HEK293 (cell line): ENCODE data around the gene DMAC2.

Experiments used
- BCL11A ChIP-seq: fragments of 450-650 bp; formaldehyde crosslinking; IDR thresholded peaks from 2 replicates; pipeline ENCODE4 v1.5.1; 2016; ENCODE audit warnings: low read depth, missing biosample characterization, missing genetic modification characterization
- MZF1 ChIP-seq: fragments of 450-650 bp; formaldehyde crosslinking; IDR thresholded peaks from 2 replicates; pipeline ENCODE4 v1.5.1; 2017; ENCODE audit warnings: missing biosample characterization, missing genetic modification characterization, borderline replicate concordance
- PRDM10 ChIP-seq: fragments of 450-650 bp; formaldehyde crosslinking; IDR thresholded peaks from 2 replicates; pipeline ENCODE4 v1.5.1; 2016; ENCODE audit warnings: missing biosample characterization, missing genetic modification characterization
- SCRT2 ChIP-seq: fragments of 450-650 bp; formaldehyde crosslinking; IDR thresholded peaks from 2 replicates; pipeline ENCODE4 v1.5.1; 2016; ENCODE audit warnings: missing biosample characterization, missing genetic modification characterization
- ZBTB26 ChIP-seq: fragments of 450-650 bp; formaldehyde crosslinking; optimal IDR thresholded peaks from 2 replicates; pipeline ENCODE3; 2016; ENCODE audit warnings: missing biosample characterization, mild to moderate bottlenecking, missing genetic modification characterization
- ZNF114 ChIP-seq: fragments of 450-650 bp; formaldehyde crosslinking; IDR thresholded peaks from 2 replicates; pipeline ENCODE4 v1.5.0; 2017; ENCODE audit warnings: missing biosample characterization, missing genetic modification characterization
- ZNF221 ChIP-seq: fragments of 450-650 bp; formaldehyde crosslinking; IDR thresholded peaks from 2 replicates; pipeline ENCODE4 v1.5.1; 2017; ENCODE audit warnings: missing biosample characterization, missing genetic modification characterization, borderline replicate concordance
- ZNF24 ChIP-seq: fragments of 450-650 bp; formaldehyde crosslinking; IDR thresholded peaks from 2 replicates; pipeline ENCODE4 v1.5.1; 2016; ENCODE audit warnings: missing biosample characterization, missing genetic modification characterization
- ZNF324 ChIP-seq: fragments of 450-650 bp; formaldehyde crosslinking; IDR thresholded peaks from 2 replicates; pipeline ENCODE4 v1.5.1; 2016; ENCODE audit warnings: missing biosample characterization, missing genetic modification characterization
- ZNF335 ChIP-seq: fragments of 450-650 bp; formaldehyde crosslinking; conservative IDR thresholded peaks from 2 replicates; pipeline ENCODE4 v1.5.1; 2016; ENCODE audit warnings: missing biosample characterization, missing genetic modification characterization
- ZNF37A ChIP-seq: fragments of 450-650 bp; IDR thresholded peaks from 2 replicates; pipeline ENCODE4 v1.5.1; 2018; ENCODE audit warnings: missing biosample characterization, missing genetic modification characterization
- ZNF600 ChIP-seq: fragments of 450-650 bp; formaldehyde crosslinking; IDR thresholded peaks from 2 replicates; pipeline ENCODE4 v1.5.1; 2016; ENCODE audit warnings: missing biosample characterization, missing genetic modification characterization
- ZNF629 ChIP-seq: fragments of 450-650 bp; formaldehyde crosslinking; IDR thresholded peaks from 2 replicates; pipeline ENCODE4 v1.5.1; 2017; ENCODE audit warnings: missing biosample characterization, missing genetic modification characterization
- ZNF654 ChIP-seq: fragments of 450-650 bp; formaldehyde crosslinking; IDR thresholded peaks from 2 replicates; pipeline ENCODE4 v1.5.1; 2016; ENCODE audit warnings: low read depth, missing biosample characterization, missing genetic modification characterization
- ZNF747 ChIP-seq: fragments of 450-650 bp; formaldehyde crosslinking; IDR thresholded peaks from 2 replicates; pipeline ENCODE4 v1.5.1; 2016; ENCODE audit warnings: missing biosample characterization, missing genetic modification characterization
- ZSCAN16 ChIP-seq: fragments of 450-650 bp; formaldehyde crosslinking; IDR thresholded peaks from 2 replicates; pipeline ENCODE4 v1.5.1; 2016; ENCODE audit warnings: missing biosample characterization, missing genetic modification characterization
- TF ChIP-seq, protein P1 (sequence below): fragments of 450-650 bp; formaldehyde crosslinking; IDR thresholded peaks from 2 replicates; pipeline ENCODE4 v1.5.1; 2016; ENCODE audit warnings: missing biosample characterization, missing genetic modification characterization
- TF ChIP-seq, protein P2 (sequence below): fragments of 450-650 bp; formaldehyde crosslinking; IDR thresholded peaks from 2 replicates; pipeline ENCODE4 v1.5.1; 2016; ENCODE audit warnings: missing biosample characterization, missing genetic modification characterization
- TF ChIP-seq, protein P3 (sequence below): fragments of 450-650 bp; formaldehyde crosslinking; IDR thresholded peaks from 2 replicates; pipeline ENCODE4 v1.5.1; 2016; ENCODE audit warnings: missing biosample characterization, missing genetic modification characterization

Gene DMAC2

DNA sequence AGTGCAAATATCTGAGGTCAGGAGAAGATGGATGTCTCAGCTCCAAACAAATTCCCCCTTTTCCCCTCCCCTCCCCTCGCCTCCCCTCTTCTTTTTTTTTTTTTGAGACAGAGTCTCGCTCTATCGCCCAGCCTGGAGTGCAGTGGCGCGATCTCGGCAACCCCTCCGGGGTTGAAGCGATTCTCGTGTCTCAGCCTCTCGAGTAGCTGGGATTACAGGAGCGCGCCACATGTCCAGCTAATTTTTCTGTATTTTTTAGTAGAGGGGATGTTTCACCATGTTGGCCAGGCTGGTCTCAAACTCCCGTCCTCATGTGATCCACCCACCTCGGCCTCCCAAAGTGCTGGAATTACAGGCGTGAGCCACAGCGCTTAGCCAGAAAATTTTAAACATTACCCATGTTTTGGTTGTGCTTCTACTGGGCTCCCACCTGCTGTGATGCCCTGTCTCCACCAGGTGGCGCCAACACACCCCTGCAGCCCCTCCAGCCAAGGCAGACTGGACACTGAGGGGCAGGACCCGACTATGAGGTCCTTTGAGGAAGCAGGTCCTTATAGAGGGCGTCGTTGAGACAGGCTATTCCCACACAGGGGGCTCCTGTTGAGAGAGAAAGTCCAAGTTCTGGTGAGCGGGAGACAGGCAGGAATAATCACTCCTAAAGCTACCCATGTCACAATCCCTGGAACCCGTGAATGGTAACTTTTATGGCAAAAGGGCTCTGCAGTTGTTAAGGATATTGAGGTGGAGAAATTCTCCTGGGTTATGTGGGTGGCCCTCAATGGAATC is 9.6 kb upstream of the DMAC2 start (continued):
- TF ChIP-seq PRDM10 (tag by site-specific recombination) (peak; percentile 94), ZNF747 (tag by site-specific recombination) (no peak), ZNF629 (tag by site-specific recombination) (0 out of 2 replicates have a peak, but pooled peaks have one; percentile 26), ZNF221 (tag by site-specific recombination) (no peak), ZNF37A (tag by site-specific recombination) (no peak), MZF1 (tag by site-specific recombination) (peak; percentile 58), ZNF114 (tag by site-specific recombination) (no peak), ZBTB26 (tag by site-specific recombination) (peak; percentile 37), BCL11A (tag by site-specific recombination) (peak; percentile 73; the same call in 1 of the 2 replicates), ZNF654 (tag by site-specific recombination) (peak; percentile 87), SCRT2 (tag by site-specific recombination) (no peak), ZNF335 (tag by site-specific recombination) (peak; percentile 95), ZNF600 (peak; percentile 89), ZSCAN16 (tag by site-specific recombination) (no peak), ZNF24 (tag by site-specific recombination) (0 out of 2 replicates have a peak, but pooled peaks have one; percentile 14), ZNF324 (tag by site-specific recombination) (no peak)
- TF ChIP-seq, protein P1, sequence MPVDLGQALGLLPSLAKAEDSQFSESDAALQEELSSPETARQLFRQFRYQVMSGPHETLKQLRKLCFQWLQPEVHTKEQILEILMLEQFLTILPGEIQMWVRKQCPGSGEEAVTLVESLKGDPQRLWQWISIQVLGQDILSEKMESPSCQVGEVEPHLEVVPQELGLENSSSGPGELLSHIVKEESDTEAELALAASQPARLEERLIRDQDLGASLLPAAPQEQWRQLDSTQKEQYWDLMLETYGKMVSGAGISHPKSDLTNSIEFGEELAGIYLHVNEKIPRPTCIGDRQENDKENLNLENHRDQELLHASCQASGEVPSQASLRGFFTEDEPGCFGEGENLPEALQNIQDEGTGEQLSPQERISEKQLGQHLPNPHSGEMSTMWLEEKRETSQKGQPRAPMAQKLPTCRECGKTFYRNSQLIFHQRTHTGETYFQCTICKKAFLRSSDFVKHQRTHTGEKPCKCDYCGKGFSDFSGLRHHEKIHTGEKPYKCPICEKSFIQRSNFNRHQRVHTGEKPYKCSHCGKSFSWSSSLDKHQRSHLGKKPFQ (tag by site-specific recombination) = peak; percentile 79
- TF ChIP-seq, protein P2, sequence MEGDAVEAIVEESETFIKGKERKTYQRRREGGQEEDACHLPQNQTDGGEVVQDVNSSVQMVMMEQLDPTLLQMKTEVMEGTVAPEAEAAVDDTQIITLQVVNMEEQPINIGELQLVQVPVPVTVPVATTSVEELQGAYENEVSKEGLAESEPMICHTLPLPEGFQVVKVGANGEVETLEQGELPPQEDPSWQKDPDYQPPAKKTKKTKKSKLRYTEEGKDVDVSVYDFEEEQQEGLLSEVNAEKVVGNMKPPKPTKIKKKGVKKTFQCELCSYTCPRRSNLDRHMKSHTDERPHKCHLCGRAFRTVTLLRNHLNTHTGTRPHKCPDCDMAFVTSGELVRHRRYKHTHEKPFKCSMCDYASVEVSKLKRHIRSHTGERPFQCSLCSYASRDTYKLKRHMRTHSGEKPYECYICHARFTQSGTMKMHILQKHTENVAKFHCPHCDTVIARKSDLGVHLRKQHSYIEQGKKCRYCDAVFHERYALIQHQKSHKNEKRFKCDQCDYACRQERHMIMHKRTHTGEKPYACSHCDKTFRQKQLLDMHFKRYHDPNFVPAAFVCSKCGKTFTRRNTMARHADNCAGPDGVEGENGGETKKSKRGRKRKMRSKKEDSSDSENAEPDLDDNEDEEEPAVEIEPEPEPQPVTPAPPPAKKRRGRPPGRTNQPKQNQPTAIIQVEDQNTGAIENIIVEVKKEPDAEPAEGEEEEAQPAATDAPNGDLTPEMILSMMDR = peak; percentile 99
- TF ChIP-seq, protein P3, sequence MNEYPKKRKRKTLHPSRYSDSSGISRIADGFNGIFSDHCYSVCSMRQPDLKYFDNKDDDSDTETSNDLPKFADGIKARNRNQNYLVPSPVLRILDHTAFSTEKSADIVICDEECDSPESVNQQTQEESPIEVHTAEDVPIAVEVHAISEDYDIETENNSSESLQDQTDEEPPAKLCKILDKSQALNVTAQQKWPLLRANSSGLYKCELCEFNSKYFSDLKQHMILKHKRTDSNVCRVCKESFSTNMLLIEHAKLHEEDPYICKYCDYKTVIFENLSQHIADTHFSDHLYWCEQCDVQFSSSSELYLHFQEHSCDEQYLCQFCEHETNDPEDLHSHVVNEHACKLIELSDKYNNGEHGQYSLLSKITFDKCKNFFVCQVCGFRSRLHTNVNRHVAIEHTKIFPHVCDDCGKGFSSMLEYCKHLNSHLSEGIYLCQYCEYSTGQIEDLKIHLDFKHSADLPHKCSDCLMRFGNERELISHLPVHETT (tag by site-specific recombination) = no peak; the same call in 1 of the 2 replicates
